HG02938 (cell line): ENCODE data around the gene OTULIN.
A peak's percentile ranks its signal among the peaks of the same experiment; 100 is the strongest.

ENCODE experiments used
- ATAC-seq: cut with Tn5 transposase; IDR thresholded peaks from one replicate; pipeline ENCODE4 v1.9.1; 2021; ENCODE audit warnings: mild to moderate bottlenecking, moderate library complexity; ENCODE audit not compliant: unreplicated experiment

Gene OTULIN

GRCh38 chr5:14667770-14668169 lies 3.3 kb downstream of the OTULIN start:
- ATAC-seq = no peak

- no peak for ATAC-seq
These were observed 3.7 kb downstream of the OTULIN start for GRCh38 chr5:14668181-14668591.

GRCh38 chr5:14669415-14669814 lies 4.9 kb downstream of the OTULIN start:
- no peak for ATAC-seq

- no peak for ATAC-seq
These were observed 5.5 kb downstream of the OTULIN start for GRCh38 chr5:14669975-14670374.

- ATAC-seq = peak; percentile 16
These were observed 6.9 kb downstream of the OTULIN start for GRCh38 chr5:14671414-14671813.

GRCh38 chr5:14672082-14672481 lies 7.6 kb downstream of the OTULIN start:
- ATAC-seq = no peak

- ATAC-seq = no peak
These were observed 8.2 kb downstream of the OTULIN start for GRCh38 chr5:14672484-14673394.

GRCh38 chr5:14673443-14673842 lies 8.9 kb downstream of the OTULIN start:
- no peak for ATAC-seq

- ATAC-seq = peak; percentile 3
These were observed 10.7 kb downstream of the OTULIN start for GRCh38 chr5:14674983-14675854.

GRCh38 chr5:14675865-14676300 lies 11.4 kb downstream of the OTULIN start:
- peak; percentile 40 for ATAC-seq

- peak; percentile 29 for ATAC-seq
These were observed 11.8 kb downstream of the OTULIN start for GRCh38 chr5:14676320-14676719.

- no peak for ATAC-seq
These were observed 14.3 kb downstream of the OTULIN start for GRCh38 chr5:14678773-14679334.

- ATAC-seq = no peak
These were observed 15.1 kb downstream of the OTULIN start for GRCh38 chr5:14679595-14679994.

GRCh38 chr5:14681236-14681752 lies 16.8 kb downstream of the OTULIN start:
- no peak for ATAC-seq

- no peak for ATAC-seq
These were observed 19.5 kb downstream of the OTULIN start for GRCh38 chr5:14683906-14684455.

GRCh38 chr5:14684757-14685156 lies 20.2 kb downstream of the OTULIN start:
- no peak for ATAC-seq

GRCh38 chr5:14685757-14686156 lies 21.2 kb downstream of the OTULIN start:
- peak; percentile 88 for ATAC-seq

GRCh38 chr5:14686517-14686916 lies 22.0 kb downstream of the OTULIN start:
- no peak for ATAC-seq

GRCh38 chr5:14687023-14687665 lies 22.6 kb downstream of the OTULIN start:
- ATAC-seq = no peak

GRCh38 chr5:14693070-14693469 lies 28.6 kb downstream of the OTULIN start:
- ATAC-seq = no peak
